Measurements from ENCODE around the gene RILP. TPM values are rescaled to one million over a fixed set of nuclear protein-coding genes. Genes with fewer than 3 reads are reported as not detected.

RILP gene
- total RNA-seq, 1 donor from 2014 or later = 31.4 TPM

DNA sequence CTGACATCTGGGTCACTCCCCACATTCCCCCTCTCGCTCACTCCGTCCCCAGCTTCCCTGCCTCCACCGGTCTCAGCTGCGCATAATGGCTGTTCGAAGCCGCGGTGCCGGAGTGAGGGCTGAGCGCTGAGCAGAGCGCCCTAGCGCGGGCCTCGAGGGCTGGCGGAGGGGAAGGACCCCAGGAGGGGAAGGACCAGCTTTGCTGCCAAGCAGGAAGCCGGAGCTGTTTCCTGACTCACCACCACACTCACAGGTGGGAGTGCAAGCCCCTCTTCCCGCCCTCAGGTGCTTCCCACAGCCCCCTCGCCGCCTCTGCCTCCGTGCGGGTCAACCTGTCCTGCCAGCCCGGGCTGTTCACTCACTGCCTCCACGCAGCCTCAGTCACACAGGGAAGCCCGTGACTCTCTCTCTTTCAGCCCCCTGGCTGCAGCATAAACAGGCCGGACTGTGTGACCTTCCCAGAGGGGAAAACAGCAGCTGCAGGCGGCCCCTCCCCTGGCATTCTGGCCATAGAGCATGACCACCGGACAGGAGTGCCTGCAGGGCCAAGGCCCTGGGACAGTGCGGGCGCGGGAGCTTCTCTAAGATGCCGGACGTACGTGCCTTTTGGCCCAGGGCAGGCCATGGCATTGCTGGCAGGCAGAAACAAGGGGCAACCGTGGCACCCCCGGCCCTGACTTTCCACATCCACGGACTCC is 44.7 kb downstream of the RILP start:
- no peak for DNase-seq (ENCODE audit: low spot score)

DNA sequence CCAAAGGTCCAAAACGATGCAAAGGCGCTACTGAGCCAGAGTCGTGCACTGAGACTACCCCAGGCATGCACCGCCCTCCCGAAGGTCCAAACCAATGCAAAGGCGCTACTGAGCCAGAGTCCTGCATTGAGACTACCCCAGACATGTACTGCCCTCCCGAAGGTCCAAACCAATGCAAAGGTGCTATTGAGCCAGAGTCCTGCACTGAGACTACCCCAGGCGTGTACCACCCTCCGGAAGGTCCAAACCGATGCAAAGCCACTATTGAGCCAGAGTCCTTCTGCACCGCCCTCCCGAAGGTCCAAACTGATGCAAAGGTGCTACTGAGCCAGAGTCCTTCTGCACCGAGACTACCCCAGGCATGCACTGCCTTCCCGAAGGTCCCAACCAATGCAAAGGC is 48.1 kb downstream of the RILP start:
- no peak for DNase-seq (ENCODE audit: low spot score)

DNA sequence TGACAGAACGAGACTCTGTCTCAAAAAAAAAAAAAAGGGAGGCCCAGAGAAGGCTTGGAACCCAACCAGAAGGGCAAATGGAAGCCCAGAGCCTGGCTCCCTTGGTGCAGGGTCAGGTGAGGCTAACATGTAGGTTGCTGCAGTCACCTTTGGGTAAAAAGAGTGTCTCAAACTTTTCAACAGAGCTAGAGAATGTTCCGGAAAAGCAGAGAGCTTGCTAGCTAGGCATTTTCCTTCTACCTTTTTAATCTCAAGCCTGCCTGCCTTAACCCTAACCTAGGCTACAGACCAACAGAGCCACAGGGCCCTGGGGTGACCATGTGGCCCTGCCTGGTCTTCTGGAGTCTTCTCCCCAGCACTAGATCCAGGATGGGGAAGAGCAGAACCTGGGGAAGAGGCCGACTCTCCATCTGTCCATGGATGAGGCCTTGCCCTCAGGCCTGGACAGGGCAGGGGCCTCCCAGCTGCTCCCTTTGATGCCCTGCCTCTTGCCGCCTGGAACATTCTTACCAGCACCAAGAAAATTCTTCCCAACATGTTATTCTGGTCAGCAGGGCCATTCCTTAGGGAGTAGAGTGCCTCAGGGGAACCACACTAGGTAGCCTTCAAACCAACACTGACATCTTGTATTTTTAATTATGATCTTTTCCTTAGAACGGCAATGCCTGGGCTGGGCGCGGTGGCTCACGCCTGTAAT is 51.1 kb downstream of the RILP start:
- DNase-seq (ENCODE audit: low spot score) = no peak

DNA sequence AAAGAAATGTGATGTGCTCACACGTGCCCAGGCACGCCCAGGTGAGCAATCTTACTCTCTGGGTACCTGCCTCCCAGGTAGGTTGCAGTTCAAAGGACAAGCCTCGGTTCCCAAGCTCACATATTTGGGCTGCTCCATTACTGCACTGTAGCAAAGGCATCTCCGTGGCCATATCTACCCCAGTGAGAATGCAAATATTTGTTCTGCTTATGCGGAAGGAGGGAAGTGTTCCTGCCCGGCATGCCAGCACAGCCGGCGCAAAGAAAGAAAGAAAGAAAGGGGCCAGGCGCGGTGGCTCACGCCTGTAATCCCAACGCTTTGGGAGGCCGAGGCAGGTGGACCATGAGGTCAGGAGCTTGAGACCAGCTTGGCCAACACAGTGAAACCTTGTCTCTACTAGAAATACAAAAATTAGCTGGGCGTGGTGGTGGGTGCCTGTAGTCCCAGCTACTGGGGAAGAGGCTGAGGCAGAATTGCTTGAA is 51.8 kb downstream of the RILP start:
- DNase-seq (ENCODE audit: low spot score) = no peak

Other genes starting within 250 kb of the RILP start
- 480 TPM for gene YWHAE, start 249.6 kb downstream of the RILP start, total RNA-seq
- 97.0 TPM for gene CRK, start 193.6 kb downstream of the RILP start, total RNA-seq
- 552 TPM for gene MYO1C, start 157.2 kb downstream of the RILP start, total RNA-seq
- gene INPP5K, start 133.3 kb downstream of the RILP start, total RNA-seq = 77.6 TPM
- gene PITPNA, start 87.1 kb downstream of the RILP start, total RNA-seq = 80.1 TPM
- 31.4 TPM for gene SLC43A2, start 21.0 kb downstream of the RILP start, total RNA-seq
- gene SCARF1, start 4.1 kb downstream of the RILP start, total RNA-seq = 25.7 TPM
- gene PRPF8, start 35.0 kb upstream of the RILP start, total RNA-seq = 225 TPM
- 30.1 TPM for gene TLCD2, start 60.5 kb upstream of the RILP start, total RNA-seq
- 47.4 TPM for gene WDR81, start 74.8 kb upstream of the RILP start, total RNA-seq
- gene SERPINF2, start 93.0 kb upstream of the RILP start, total RNA-seq = 29.3 TPM
- 1,175 TPM for gene SERPINF1, start 112.2 kb upstream of the RILP start, total RNA-seq
- 23.6 TPM for gene SMYD4, start 180.0 kb upstream of the RILP start, total RNA-seq
- 79.4 TPM for gene RPA1, start 180.1 kb upstream of the RILP start, total RNA-seq